Panc1 (cell line): ENCODE data around the gene GPATCH2L. TPM values are rescaled to one million over a fixed set of nuclear protein-coding genes. Genes with fewer than 3 reads are reported as not detected.

Experiments
- ATAC-seq: fragments of 200-7000 bp; cut with Tn5 transposase; 2 replicates; pipeline ENCODE4 v1.9.1; 2020; ENCODE audit warnings: mild to moderate bottlenecking, moderate library complexity
- BruUV-seq: library from RNA; stranded (reverse); fragments of 400-500 nt; replicated peaks from 2 replicates; lab custom pipeline; 2021; lab: Mats Ljungman, UMichigan
- CTCF ChIA-PET: fragments of 300-600 bp; sonication (Branson Sonifier 250); formaldehyde crosslinking; loops from one replicate; lab custom pipeline; 2022; ENCODE audit warnings: antibody characterized with exemption; lab: Charles Lee
- POLR2A ChIA-PET: fragments of 300-600 bp; sonication (Branson Sonifier 250); formaldehyde crosslinking; loops from one replicate; lab custom pipeline; 2022; ENCODE audit warnings: antibody characterized with exemption; lab: Charles Lee
- DNase-seq: peaks from one replicate; pipeline ENCODE4 v3.0.0-alpha.2; 2010; ENCODE audit warnings: low read depth, low spot score
- H3K27ac ChIP-seq: 2 replicates; pipeline ENCODE4 v1.5.1; 2011; ENCODE audit warnings: mild to moderate bottlenecking, low read length, inconsistent platforms
- H3K27me3 ChIP-seq: fragments of 200-500 bp; sonication (Bioruptor generic); 2 replicates; pipeline ENCODE4 v1.6.0; 2014; ENCODE audit warnings: low read length, inconsistent platforms; ENCODE audit not compliant: control insufficient read depth, insufficient read depth
- H3K36me3 ChIP-seq: fragments of 200-500 bp; sonication (Bioruptor generic); 2 replicates; pipeline ENCODE4 v1.5.1; 2014; ENCODE audit warnings: inconsistent platforms, mild to moderate bottlenecking, low read length, moderate library complexity; ENCODE audit not compliant: control insufficient read depth, insufficient read depth
- H3K4me1 ChIP-seq: 2 replicates; pipeline ENCODE4 v1.5.1; 2011; ENCODE audit warnings: inconsistent platforms, mild to moderate bottlenecking, low read length, moderate library complexity; ENCODE audit not compliant: control insufficient read depth, insufficient read depth
- H3K4me3 ChIP-seq, 2 experiments: 2 replicates each; pipeline ENCODE4 v1.5.1; 2011 to 2012; ENCODE audit warnings: low read depth in 2 of 2, low read length in 2 of 2, mild to moderate bottlenecking in 2 of 2, inconsistent platforms in 1 of 2, moderate library complexity in 1 of 2
- H3K9me3 ChIP-seq: fragments of 200-500 bp; sonication (Bioruptor generic); 2 replicates; pipeline ENCODE4 v1.5.1; 2014; ENCODE audit warnings: low read depth, mild to moderate bottlenecking, inconsistent platforms, low read length, moderate library complexity; ENCODE audit not compliant: control insufficient read depth, insufficient read depth
- POLR2AphosphoS5 ChIP-seq: IDR thresholded peaks from 2 replicates; pipeline ENCODE4 v1.6.1; 2012; ENCODE audit warnings: mild to moderate bottlenecking, low read depth, low read length, moderate library complexity
- SIN3A ChIP-seq: IDR thresholded peaks from 2 replicates; pipeline ENCODE4 v1.6.1; 2012; ENCODE audit warnings: low read depth, mild to moderate bottlenecking, low read length, moderate library complexity, borderline replicate concordance; ENCODE audit not compliant: insufficient read depth
- TCF7L2 ChIP-seq: IDR thresholded peaks from 2 replicates; pipeline ENCODE4 v1.6.1; 2011; ENCODE audit warnings: mild to moderate bottlenecking, low read depth, low read length, inconsistent platforms
- in situ Hi-C: cut with HindIII; loops from 2 replicates; pipeline ENCODE4 v1.10.0; 2016; ENCODE audit warnings: low sequenced_read_pairs, low pct_unique_long_range_greater_than_20kb
- intact Hi-C: fragments of 100-400 bp; cut with micrococcal nuclease; formaldehyde crosslinking; loops from one replicate; pipeline ENCODE4 v1.10.0; 2022; ENCODE audit not compliant: unreplicated experiment
- total RNA-seq: library from RNA; stranded (reverse); gene quantifications from one replicate; pipeline ENCODE4 v1.2.1, GENCODE V29; 2021; ENCODE audit not compliant: unreplicated experiment
- TF ChIP-seq, protein P1 (sequence below), 2 experiments: IDR thresholded peaks; 2 replicates each; pipeline ENCODE4 v1.6.1; 2011 to 2012; ENCODE audit warnings: low read depth in 2 of 2, control low read depth in 1 of 2, low read length in 1 of 2, mild to moderate bottlenecking in 1 of 2, moderate library complexity in 1 of 2; ENCODE audit not compliant: insufficient read depth in 1 of 2
- TF ChIP-seq, protein P2 (sequence below): fragments of 450-650 bp; IDR thresholded peaks from 2 replicates; pipeline ENCODE4 v1.5.1; 2017; ENCODE audit warnings: mild to moderate bottlenecking

The GPATCH2L gene
- total RNA-seq, 1 experiment from 2014 or later: 35.0 TPM

DNA sequence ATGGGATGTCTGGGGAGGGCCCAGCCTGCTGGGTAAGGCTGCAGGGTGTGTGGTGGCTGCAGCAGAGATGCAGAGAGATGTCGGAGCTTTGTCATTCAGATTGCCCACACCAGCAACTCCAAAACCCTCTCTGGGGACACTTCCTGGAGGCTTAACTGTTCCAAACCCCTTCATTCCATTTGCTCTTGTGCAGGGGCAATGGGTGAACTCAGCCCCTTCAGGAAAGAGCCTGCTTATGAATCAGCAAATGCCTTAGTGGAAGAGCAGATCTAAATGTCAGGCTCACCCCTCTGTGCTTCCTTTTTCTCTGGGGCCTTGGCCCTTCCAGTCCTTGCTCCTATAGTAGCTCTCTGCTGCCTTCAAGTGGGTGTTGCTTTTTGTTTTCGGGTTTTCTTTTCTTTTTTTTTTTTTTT is 36.7 kb upstream of the GPATCH2L start:
- ATAC-seq: no peak
- CTCF ChIA-PET: no interaction called here

DNA sequence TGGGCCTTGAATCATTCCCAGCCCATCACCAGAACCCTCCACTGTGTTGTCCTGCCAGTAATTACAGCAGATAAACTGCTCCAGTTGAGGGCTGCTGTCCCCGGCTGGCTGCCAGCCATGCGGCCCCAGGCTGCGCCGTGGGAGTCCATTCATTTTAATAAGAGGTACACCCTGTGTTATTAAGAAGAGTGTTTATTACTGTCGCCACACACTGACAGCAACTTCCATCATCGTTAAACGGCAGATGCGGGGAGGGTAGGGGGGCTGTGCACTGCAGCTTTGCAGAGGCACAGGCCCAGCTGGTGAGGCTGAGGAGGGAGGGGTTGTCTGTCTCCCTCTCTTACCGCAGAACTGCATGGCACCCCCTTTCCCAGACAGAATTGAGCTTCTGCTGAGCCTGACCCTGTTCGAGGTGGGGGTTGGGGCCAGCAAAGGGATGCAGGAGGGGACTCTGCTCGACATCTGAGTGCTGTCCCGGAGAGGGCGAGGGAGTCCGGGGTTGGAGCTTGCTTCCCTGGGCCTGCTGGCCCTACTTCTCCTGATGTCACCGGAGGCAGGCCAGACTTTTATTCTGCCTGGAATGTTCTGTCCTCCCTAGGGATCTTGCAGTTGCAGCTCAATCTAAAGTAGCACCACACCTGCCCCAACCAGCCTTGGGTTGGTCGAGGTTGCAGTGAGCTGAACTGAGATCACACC is 33.8 kb upstream of the GPATCH2L start:
- no peaks in the 10 kb centered on the region for H3K27me3 ChIP-seq
- ChIA-PET CTCF (no interaction called here), POLR2A (interaction anchor here (0.7 kb wide), 1 partner anchor 63 kb away, joined by 11 read pairs; no protein-coding TSS in a partner anchor)
- H3K27ac ChIP-seq: no peak overlapping the region
- no peaks in the 10 kb centered on the region for H3K9me3 ChIP-seq
- no peaks in the 10 kb centered on the region for H3K4me1 ChIP-seq
- BruUV-seq: no TSS peak
- no peak for TF ChIP-seq TCF7L2
- TF ChIP-seq POLR2AphosphoS5: no peak
- TF ChIP-seq, protein P1, sequence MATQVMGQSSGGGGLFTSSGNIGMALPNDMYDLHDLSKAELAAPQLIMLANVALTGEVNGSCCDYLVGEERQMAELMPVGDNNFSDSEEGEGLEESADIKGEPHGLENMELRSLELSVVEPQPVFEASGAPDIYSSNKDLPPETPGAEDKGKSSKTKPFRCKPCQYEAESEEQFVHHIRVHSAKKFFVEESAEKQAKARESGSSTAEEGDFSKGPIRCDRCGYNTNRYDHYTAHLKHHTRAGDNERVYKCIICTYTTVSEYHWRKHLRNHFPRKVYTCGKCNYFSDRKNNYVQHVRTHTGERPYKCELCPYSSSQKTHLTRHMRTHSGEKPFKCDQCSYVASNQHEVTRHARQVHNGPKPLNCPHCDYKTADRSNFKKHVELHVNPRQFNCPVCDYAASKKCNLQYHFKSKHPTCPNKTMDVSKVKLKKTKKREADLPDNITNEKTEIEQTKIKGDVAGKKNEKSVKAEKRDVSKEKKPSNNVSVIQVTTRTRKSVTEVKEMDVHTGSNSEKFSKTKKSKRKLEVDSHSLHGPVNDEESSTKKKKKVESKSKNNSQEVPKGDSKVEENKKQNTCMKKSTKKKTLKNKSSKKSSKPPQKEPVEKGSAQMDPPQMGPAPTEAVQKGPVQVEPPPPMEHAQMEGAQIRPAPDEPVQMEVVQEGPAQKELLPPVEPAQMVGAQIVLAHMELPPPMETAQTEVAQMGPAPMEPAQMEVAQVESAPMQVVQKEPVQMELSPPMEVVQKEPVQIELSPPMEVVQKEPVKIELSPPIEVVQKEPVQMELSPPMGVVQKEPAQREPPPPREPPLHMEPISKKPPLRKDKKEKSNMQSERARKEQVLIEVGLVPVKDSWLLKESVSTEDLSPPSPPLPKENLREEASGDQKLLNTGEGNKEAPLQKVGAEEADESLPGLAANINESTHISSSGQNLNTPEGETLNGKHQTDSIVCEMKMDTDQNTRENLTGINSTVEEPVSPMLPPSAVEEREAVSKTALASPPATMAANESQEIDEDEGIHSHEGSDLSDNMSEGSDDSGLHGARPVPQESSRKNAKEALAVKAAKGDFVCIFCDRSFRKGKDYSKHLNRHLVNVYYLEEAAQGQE (IDR thresholded peaks at IDR 0.05; ENCODE audit: insufficient read depth in 1 of 2, low read depth in 2 of 2, low read length in 1 of 2): no peak
- TF ChIP-seq, protein P2, sequence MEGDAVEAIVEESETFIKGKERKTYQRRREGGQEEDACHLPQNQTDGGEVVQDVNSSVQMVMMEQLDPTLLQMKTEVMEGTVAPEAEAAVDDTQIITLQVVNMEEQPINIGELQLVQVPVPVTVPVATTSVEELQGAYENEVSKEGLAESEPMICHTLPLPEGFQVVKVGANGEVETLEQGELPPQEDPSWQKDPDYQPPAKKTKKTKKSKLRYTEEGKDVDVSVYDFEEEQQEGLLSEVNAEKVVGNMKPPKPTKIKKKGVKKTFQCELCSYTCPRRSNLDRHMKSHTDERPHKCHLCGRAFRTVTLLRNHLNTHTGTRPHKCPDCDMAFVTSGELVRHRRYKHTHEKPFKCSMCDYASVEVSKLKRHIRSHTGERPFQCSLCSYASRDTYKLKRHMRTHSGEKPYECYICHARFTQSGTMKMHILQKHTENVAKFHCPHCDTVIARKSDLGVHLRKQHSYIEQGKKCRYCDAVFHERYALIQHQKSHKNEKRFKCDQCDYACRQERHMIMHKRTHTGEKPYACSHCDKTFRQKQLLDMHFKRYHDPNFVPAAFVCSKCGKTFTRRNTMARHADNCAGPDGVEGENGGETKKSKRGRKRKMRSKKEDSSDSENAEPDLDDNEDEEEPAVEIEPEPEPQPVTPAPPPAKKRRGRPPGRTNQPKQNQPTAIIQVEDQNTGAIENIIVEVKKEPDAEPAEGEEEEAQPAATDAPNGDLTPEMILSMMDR: no peak
- no peak for TF ChIP-seq SIN3A
- no peaks in the 10 kb centered on the region for H3K36me3 ChIP-seq
- no peak for DNase-seq
- in situ Hi-C loops: no loop called here
- intact Hi-C loops: no loop called here
- no peak overlapping the region for H3K4me3 ChIP-seq
- ATAC-seq: no peak

More for the DNA sequence above, 36.7 kb upstream of the GPATCH2L start:
- H3K27ac ChIP-seq: no peak overlapping the region
- TF ChIP-seq SIN3A: no peak
- no peaks in the 10 kb centered on the region for H3K4me1 ChIP-seq
- no peaks in the 10 kb centered on the region for H3K9me3 ChIP-seq
- no peaks in the 10 kb centered on the region for H3K36me3 ChIP-seq
- no TSS peak for BruUV-seq
- in situ Hi-C loops: no loop called here
- no peaks in the 10 kb centered on the region for H3K27me3 ChIP-seq
- intact Hi-C loops: no loop called here
- no peak overlapping the region for H3K4me3 ChIP-seq
- DNase-seq: no peak
- POLR2A ChIA-PET: no interaction called here

DNA sequence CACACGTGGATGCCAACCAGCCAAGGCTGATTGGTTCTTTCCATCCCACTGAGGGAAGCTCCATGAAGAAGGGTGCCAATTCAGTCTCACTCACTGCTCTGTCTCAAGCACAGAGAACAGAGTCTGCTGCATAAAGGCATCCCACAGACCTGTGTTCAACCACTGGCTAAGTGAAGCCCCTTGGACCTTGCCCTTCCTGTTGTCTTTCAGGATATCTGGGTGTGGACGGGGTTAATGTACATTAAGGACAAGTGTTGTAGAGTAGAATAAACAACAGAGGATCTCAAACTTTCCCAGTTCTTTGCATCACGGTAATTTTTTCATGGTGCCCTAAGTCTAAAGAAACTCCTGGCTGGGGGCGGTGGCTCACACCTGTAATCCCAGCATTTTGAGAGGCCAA is 33.1 kb upstream of the GPATCH2L start:
- ChIA-PET CTCF (no interaction called here), POLR2A (no interaction called here)
- no peak overlapping the region for H3K27ac ChIP-seq
- intact Hi-C loops (no loop called here), in situ Hi-C loops (no loop called here)
- H3K36me3 ChIP-seq: no peaks in the 10 kb centered on the region
- ATAC-seq (no peak), DNase-seq (no peak)
- H3K4me1 ChIP-seq: no peaks in the 10 kb centered on the region
- no peaks in the 10 kb centered on the region for H3K9me3 ChIP-seq
- no peaks in the 10 kb centered on the region for H3K27me3 ChIP-seq
- no peak for TF ChIP-seq POLR2AphosphoS5
- no peak for TF ChIP-seq SIN3A
- TF ChIP-seq, protein P2: no peak
- TF ChIP-seq, protein P1 (IDR thresholded peaks at IDR 0.05; ENCODE audit: insufficient read depth in 1 of 2, low read depth in 2 of 2, low read length in 1 of 2): no peak
- TF ChIP-seq TCF7L2: no peak
- BruUV-seq: no TSS peak
- no peak overlapping the region for H3K4me3 ChIP-seq
